ENCODE measurements around the gene CRAMP1.

- TF ChIP-seq CTCF (IDR thresholded peaks at IDR 0.05) (no peak), EZH2 (IDR thresholded peaks at IDR 0.05) (no peak)
Measured at GRCh38 chr16:1680361-1680760, 68.2 kb downstream of the CRAMP1 start.

Measured in neural progenitor cell (in vitro differentiated cells).